SU-DHL-6 (cell line): ENCODE data around the gene SYT9.

Experiments
- CTCF ChIP-seq: fragments of 200-600 bp; sonication (generic); IDR thresholded peaks from one replicate; pipeline ENCODE4 v1.5.1; 2017; ENCODE audit warnings: antibody characterized with exemption, mild to moderate bottlenecking, low read length, moderate library complexity; ENCODE audit not compliant: insufficient read depth, poor library complexity, severe bottlenecking
- EZH2phosphoT487 ChIP-seq: fragments of 200-600 bp; sonication (generic), shearing (Covaris generic); conservative IDR thresholded peaks from 2 replicates; pipeline ENCODE4 v1.6.1; 2018; ENCODE audit warnings: mild to moderate bottlenecking, antibody characterized with exemption, low read length, moderate library complexity, mixed read lengths

- TF ChIP-seq CTCF, result no peak
- no peak for TF ChIP-seq EZH2phosphoT487
Observed at GRCh38 chr11:7514099-7514591, 262.4 kb downstream of the SYT9 start.
